ENCODE data around the gene TMEM156.

DNA sequence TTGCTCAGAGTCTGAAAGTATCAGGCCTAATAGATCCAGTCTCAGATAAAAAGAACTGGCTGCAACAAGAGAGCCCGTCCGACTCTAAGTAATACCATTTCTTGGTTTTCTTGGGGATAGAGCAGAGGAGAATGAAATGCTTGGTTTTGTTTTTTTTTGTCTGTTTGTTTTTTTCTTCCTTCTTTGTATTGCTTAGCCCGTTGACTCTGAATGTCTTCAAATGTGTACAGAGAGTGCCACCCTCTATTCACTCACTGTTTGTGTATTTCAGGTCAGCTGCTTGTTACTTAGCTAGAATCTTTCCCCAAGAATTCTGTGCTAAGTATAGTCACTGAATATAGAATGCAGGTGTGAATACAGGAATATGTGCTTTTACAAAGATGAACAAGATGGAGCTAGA is 5.7 kb upstream of the TMEM156 start:
- TF ChIP-seq POLR2AphosphoS5 (IDR thresholded peaks at IDR 0.05; ENCODE audit: insufficient read depth in 1 of 2, low read depth in 1 of 2) (no peak), CTCF (IDR thresholded peaks at IDR 0.05) (no peak)

Data from vagina (tissue), 2 donors.